Uterus (tissue), 2 donors: ENCODE measurements around the gene BCCIP.

Experiments
- CTCF ChIP-seq, 4 experiments: fragments of 200-600 bp in 2 of 4; fragments of 450-650 bp in 2 of 4; sonication (generic) in 2 of 4; IDR thresholded peaks; one replicate each; pipeline ENCODE4 v1.5.1; 2016 to 2019; ENCODE audit warnings: antibody characterized with exemption in 4 of 4, mild to moderate bottlenecking in 2 of 4, moderate library complexity in 1 of 4
- POLR2A ChIP-seq, 2 donors: fragments of 450-650 bp; IDR thresholded peaks; one replicate each; pipeline ENCODE4 v1.6.1; 2016; ENCODE audit warnings: antibody characterized with exemption in 2 of 2, mild to moderate bottlenecking in 1 of 2, moderate library complexity in 1 of 2

- TF ChIP-seq CTCF (IDR thresholded peaks at IDR 0.05): no peak
- TF ChIP-seq POLR2A (IDR thresholded peaks at IDR 0.05): no peak
Observed at GRCh38 chr10:125882596-125882995, 59.2 kb downstream of the BCCIP start.
